Effector CD8-positive, alpha-beta T cell (primary cell): Measurements from ENCODE around the gene ZBTB43.
A peak's percentile ranks its signal among the peaks of the same experiment; 100 is the strongest.

ENCODE experiments used
- DNase-seq: peaks from one replicate; lab custom pipeline; 2025; lab: John Stamatoyannopoulos, UW

Gene ZBTB43

GRCh38 chr9:126857261-126857960 is 52.6 kb downstream of the ZBTB43 start:
- DNase-seq: no peak

- DNase-seq: no peak
These were observed 54.3 kb downstream of the ZBTB43 start for GRCh38 chr9:126859111-126859510.

- peak; percentile 77 for DNase-seq
These were observed 55.4 kb downstream of the ZBTB43 start, which contains the start of gene ZBTB34 for GRCh38 chr9:126860077-126860756. ZBTB34 (plus strand) TSS chr9:126860639; CDS start chr9:126879400, 18,761 bp downstream.

GRCh38 chr9:126860757-126861466 is 56.1 kb downstream of the ZBTB43 start:
- no peak for DNase-seq

- DNase-seq: no peak
These were observed 56.9 kb downstream of the ZBTB43 start for GRCh38 chr9:126861707-126862103.

- DNase-seq: no peak
These were observed 57.4 kb downstream of the ZBTB43 start for GRCh38 chr9:126862104-126862761.

- DNase-seq: no peak
These were observed 59.9 kb downstream of the ZBTB43 start for GRCh38 chr9:126864771-126865170.

GRCh38 chr9:126869368-126869767 is 64.5 kb downstream of the ZBTB43 start:
- DNase-seq: no peak

- no peak for DNase-seq
These were observed 67.7 kb downstream of the ZBTB43 start for GRCh38 chr9:126872516-126872915.

- no peak for DNase-seq
These were observed 69.9 kb downstream of the ZBTB43 start for GRCh38 chr9:126874546-126875314.

- DNase-seq: no peak
These were observed 71.1 kb downstream of the ZBTB43 start for GRCh38 chr9:126875756-126876510.

- DNase-seq: no peak
These were observed 71.7 kb downstream of the ZBTB43 start for GRCh38 chr9:126876531-126876930.

- DNase-seq: no peak
These were observed 72.6 kb downstream of the ZBTB43 start for GRCh38 chr9:126877418-126877817.

- no peak for DNase-seq
These were observed 74.4 kb downstream of the ZBTB43 start for GRCh38 chr9:126879288-126879687.

GRCh38 chr9:126880226-126880946 is 75.5 kb downstream of the ZBTB43 start:
- no peak for DNase-seq

- no peak for DNase-seq
These were observed 76.1 kb downstream of the ZBTB43 start for GRCh38 chr9:126880947-126881332.

GRCh38 chr9:126882746-126883145 is 77.9 kb downstream of the ZBTB43 start:
- DNase-seq: no peak

- DNase-seq: no peak
These were observed 78.8 kb downstream of the ZBTB43 start for GRCh38 chr9:126883636-126884035.

GRCh38 chr9:126885131-126885641 is 80.3 kb downstream of the ZBTB43 start:
- no peak for DNase-seq
